TTC549 (cell line): ENCODE measurements around the gene BAIAP2.

Experiments
- FAIRE-seq: peaks from 2 replicates; lab custom pipeline; 2012; peaks lifted over from hg19 to GRCh38; lab: Jason Lieb, UNC

Gene BAIAP2

DNA sequence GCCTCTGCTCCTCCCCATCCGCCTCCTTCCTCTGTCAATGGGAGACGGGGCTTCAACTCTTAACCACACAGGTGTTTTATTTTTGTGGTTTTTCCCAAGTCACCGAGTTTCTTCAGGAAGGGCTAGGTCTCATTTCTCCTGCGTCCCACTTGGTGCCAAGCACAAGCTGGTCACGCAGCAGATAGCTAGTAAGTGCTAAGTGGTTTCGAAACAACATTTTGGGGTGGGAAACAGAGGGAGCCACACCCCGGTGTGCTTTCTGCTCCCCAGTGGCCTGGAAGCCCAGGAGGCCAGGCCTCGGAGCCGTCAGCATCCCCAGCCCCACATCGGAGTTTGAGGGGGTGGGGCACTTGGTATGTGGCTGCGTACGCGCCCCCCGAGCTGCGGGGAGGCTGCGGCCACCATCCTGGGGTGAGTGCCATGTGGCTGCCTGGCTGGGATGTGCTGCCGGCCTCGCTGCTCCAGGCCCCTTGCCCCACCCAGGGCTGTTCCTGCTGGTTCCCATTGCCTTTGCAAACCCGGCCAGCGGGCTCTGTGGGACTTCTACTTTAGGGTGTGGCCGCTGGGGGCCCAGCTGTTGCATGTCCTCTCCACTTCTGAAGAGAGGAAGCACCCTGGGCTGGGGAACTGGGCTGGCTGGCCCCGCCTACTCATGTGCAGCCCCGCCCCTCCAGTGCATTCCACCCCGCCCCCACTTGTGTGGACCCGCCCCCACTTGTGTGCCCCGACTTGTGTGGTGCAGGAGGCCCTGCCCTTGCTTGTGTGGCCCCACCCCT lies 55.6 kb downstream of the BAIAP2 start:
- no peak for FAIRE-seq

DNA sequence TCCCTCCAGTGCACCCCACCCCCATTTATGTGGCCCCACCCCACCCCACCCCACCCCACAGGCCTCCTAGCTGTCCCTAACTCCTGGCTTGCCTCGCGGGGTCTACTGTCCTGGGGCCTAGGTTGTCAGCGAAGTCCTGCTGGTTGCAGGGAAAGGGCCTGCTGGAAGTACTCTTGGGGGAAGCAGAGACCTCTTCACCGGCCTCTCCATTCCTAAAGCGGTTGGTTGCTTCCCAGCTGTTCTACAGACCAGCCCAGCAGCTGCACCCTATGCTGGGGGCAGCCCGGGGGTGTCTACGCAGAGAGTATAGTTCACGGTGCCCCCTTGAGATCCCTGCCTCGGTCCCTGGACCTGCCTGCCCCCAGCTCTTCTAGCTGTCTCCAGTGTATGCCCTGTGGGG lies 56.2 kb downstream of the BAIAP2 start:
- FAIRE-seq = no peak

DNA sequence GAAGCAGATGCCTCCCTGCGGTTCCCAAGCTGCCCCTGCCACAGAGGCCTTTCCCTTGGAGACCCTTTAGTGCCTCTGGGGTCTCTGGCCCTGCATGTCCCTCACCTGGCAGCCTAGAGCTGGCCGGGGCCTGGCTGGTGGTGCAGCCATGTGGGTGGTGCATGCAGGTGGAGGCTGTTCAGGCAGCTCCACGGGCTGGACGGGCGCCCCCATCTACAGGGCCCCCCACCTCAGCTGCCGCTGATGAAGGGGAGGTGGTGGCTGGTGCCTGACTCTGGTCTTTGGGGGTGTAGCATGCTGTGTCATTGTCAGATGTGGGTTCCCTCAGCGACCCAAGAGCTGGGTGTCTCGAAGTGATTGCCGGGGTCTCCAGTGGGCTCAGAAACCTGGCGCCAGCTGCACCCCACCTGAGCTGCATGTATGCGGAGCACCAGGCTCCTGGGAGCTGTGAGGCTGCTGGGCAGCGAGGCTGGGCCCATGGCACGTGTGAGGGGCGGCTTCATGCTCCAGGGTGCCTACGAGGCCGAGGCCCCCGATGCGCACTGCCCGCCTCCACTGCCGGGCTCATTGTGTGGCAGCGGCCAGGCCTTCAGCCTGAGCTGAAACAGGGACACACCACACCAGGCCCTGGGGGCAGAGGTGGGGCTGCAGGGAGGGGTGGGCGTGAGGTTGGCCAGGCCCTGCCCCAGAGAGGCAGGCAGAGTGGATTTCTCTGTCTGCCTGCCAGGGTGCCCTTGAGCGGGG lies 57.0 kb downstream of the BAIAP2 start:
- no peak for FAIRE-seq

DNA sequence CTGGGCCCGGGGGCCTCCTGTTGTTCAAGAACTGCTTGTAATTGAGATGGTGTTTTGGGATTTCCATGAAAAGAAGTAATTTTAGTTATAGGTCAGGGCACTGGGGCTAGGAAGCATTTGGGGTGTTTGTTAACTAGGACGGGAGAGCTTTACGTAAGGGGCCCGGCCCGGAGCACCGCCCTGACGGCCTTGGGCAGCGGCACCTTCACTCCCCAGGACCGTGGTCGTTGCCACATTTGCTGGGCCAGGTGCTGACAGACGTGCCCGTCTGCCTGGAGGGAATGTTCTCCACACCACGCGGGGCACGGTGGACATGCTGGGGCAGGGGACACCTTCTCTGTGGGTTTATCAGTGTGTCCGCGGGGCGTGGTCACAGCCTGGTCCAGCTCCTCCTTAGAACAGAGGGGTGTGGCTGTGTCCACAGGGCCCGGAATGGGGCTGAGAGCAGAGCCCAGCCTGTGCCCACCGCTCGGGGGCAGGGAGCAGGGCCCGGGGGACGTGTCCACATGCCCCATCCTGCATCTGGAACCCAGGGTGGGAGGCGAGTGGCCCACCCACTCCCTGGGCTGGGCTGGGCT lies 57.7 kb downstream of the BAIAP2 start:
- FAIRE-seq = no peak

DNA sequence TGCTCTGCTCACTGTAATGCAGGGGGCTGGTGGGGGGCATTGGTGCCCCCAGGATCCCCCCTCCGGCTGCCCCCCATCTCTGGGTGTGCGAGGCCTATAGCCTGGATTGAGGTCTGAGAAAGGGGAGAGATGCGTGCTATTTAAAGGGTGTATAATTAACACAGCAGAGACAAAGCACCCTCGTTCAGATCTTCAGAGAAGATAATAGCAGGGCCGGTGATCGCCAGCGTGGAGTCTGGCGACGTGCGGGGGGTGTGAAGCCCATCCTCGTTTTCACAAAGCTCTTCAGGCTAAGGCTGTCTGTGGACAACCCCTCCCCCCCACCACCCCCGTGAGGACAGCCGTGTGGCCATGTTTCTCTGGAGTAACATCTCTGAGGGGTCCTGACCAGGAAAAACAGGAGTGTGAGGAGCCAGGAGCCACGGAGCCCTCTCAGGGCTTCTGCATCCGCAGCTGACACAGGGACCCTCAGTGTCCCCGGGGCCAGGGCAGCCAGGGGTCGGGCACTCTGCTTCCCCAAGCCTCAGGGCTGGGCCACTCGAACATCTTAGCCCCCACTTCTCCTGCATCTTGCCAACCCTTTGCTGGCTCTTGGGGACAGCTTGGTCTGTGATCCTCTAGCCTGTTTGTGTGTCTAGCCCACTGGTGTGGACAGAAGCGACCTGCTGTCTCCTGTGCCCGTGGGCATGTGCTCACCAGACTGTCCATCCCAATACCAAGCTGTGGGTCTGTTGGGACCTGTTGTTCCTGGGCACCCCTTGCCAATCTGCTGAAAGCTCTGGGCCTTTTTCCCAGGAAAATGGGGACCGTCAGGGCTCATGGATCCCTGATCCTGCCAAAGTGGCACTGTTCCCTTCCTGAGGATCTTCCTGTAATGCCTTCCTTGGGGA lies 58.9 kb downstream of the BAIAP2 start:
- FAIRE-seq = no peak

DNA sequence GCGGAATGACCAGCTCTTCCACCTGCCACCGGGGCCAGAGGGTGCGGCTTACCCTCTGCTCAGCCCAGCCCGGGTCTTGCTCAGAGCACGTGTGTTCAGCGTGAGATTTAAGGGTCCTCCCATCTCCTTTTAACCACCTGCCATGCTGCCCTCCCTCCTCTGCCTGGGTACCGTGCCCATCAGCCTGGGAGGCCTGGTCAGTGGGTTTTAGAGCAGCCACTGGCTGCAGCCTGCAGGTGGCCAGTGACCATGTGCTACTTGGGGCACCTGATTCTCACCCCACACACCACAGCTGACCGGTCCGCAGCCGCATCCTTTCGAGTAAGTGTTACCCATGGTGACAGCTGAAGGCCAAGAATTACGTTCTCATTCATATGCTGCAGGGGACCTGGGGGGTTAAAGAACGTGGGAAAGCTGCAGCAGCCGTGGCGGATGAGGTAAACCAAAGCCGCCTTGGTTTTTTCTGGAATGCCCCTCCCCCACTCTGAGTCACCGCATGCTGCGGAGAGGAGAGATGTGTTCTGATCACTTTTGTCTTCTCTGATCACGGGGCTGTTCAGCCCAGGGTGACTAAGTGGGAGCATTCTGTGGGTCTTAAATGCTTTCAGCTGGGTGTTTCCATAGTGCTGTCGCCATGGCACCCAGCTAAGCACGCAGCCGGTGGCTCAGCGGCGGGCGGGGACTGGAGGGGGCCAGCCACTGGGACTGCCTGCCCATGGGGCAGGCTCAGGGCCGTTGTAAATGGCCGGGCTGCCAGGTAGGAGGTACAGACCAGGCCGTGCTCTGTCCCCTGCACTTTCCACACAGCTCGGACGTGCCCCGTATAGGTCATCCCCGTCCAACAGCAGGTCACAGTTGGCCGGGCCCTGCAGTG lies 59.8 kb downstream of the BAIAP2 start:
- no peak for FAIRE-seq

DNA sequence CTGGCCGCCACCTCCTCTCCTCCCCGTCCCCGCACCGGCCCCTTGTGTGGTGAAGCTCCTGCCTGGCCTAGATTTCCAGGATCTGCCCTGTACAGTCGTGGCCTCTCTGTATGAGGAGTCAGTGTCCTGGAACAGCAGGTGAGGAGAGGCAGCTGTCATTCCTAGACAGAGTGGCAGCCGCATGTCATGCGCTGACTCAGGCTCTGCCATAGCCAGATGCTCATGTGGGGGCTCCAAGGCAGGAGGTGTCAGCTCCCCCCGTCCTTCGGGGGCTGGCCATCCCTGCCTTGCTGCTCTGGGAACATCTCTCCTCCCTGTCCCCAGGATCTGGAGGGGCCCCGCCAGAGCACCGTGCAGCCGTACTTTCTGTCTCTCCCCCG lies 60.4 kb downstream of the BAIAP2 start:
- no peak for FAIRE-seq

DNA sequence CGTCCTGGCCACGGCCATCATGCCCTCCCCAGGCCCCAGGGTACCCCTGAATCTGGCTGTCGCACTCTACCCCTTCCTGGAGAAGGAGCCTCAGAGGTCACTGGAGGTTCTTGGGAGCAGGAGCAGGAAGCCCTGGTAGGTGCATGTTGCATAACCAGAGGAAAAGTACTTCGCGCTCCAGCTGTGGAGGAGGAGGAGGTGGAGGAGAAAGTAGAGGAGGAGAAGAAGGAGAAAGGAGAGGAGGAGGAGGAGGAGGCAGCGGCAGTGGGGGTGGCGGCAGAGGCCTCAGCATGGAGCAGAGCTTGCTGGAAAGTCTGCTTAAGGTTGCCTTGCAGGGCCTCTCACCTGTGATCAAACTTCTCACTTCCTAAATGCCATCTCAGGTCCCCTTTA lies 61.8 kb downstream of the BAIAP2 start:
- no peak for FAIRE-seq

DNA sequence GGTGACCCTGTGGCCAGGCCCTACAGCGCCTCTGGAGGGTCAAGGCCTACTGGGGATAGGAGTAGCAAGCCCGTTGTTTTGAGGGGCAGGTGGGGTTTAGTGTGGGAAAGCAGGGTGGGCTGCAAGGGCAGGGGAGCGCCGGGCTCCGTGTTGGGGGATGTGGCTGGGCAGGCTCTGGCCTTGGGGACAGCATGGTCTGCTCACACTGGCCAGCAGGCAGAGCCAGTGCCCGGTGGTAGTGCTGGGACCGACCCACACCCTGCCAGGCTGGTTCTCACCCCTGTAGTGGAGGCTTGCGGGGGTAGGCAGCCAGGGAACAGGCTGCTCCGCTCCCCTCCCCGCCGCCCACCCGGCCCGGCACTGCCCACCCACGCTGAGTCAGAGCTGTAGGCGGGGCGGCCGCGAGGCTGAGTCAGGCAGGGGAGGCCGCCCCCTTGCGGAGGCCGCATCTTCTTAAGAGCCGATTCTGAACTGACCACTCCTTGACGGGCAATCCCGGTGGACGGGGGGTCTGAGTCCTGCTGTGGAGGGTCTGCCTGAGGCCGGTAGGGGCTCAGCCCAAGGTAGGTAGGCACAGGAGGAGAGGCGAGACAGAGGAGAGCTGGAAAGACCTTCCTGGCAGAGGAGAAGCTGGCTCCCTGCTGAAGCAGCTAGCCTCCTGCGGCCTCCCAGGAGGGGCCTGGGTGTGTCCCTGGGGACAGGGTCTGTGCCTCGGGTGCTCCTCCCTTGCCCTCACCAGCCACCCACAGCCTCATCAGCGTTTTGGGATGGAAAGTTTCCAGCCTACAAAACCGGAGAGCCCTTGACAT lies 62.4 kb downstream of the BAIAP2 start:
- FAIRE-seq = no peak

DNA sequence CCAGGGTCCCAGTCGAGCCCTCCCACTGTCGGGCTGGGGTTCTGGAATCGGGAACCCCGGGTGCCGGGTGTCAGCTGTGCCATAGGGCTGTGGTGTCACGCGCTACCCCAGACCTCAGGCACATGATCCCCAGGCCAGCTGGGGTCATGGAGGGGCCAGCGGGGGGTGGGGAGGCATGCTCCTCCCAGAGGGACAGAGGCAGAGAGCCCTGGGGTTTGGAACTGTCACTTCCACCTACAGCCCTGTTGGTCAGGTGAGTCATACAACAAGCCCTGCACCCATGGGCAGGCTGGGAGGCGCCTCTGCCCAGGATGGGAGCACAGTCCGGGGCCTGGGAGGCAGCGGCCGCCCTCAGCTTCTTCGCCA lies 63.0 kb downstream of the BAIAP2 start:
- no peak for FAIRE-seq

DNA sequence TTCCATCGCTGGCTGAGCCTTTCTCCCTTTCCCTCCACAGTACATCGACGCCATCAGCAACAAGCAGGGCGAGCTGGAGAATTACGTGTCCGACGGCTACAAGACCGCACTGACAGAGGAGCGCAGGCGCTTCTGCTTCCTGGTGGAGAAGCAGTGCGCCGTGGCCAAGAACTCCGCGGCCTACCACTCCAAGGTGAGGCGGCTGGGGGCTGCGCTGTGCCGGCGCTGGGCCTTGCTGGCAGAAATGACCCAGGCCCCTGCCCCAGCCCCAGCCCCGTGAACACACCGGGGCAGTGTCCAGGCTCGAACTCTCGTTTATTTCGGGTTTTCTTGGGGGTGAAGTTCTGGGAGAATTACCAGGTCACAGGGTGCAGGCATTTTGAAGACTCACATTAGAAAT lies 64.9 kb downstream of the BAIAP2 start:
- FAIRE-seq = no peak

DNA sequence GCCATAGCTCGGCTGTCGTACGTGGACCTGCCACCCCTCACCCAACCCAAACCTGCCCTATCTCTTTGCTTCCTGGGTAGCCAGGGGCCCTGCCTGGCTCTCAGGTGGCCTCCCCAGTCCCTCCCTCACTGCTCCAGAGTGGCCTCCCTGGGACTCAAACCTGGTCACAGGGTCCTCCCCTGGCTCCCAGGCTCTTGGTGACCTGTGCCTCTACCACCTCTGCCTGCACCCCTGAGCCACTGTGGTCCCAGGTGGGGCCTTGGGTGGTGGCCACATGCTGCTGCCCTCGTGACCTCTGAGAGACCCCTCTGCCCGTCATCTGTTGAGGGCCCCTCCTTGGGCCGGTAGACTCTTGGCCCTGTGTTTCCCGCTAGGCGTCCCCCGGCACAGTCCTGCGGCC lies 65.7 kb downstream of the BAIAP2 start:
- no peak for FAIRE-seq

DNA sequence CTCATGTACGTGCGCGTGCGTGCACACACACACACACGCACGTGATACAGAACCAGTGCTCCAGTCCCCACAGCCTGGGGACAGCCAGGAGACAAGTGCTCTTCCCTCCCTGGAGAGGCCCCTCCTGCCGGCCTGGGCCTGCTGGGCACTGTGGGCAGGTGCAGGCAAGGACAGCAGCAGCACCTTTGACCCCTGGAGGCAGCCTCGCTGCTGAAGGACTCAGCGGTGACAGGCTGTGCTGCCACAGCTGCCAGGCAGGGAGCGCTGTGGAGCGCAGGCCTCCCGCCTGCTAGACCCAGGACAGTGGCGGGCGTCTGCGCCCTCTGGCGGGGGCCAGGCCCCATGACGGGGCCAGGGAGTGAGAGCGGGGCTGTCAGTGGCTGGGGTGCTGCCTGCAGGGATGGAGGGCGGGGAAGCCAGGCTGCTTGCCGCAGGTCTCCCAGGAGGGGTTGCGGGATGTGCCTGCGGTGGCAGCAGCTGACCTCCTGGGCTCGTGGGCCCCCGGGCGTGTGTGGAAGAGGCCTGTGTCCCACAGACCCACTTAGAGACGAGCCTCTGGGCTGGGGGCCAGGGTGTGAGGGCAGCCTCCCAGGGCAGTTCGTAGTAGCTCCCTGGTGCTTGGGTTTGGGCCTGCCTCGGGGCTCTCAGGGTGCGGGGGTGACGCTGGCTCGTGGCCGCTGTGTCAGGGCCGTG lies 66.8 kb downstream of the BAIAP2 start:
- no peak for FAIRE-seq

DNA sequence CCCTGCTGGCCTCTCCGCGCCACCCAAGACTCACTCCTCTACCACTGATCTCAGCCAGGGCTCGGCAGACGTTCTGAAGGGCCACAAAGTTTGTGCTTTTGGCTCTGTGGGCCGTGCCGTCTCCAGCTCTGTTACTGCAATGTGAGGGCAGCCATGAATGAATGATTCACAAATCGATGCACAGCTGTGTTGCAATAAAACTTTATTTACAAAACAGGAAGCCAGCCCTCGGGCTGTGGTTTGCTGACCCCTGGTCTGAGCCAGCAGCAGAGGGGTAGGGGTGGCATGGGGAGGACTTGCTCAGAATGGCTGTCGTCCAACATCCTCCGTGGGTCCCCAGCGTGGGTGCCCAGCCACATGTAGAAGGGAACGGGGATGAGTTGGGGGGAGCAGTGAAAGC lies 67.4 kb downstream of the BAIAP2 start:
- FAIRE-seq = no peak

DNA sequence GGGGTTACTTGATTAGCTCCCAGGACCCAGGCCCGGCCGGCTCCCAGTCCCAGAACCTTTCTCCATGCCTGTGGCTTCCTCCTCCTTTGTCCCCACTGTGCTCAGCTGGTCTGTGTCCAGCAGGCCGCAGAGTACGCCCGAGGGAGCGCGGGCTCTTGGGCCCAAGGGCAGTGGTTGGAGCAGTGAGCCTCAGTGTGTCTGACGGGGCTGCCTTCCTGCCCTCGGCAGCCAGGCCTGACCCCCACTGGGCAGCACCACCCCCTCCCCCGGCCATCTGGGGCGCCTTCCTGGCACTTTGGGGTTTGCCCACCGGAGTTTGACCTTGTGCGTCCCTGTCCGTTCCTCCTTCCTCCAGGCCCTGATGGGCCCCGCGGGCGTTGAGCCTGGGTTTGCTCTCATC lies 67.9 kb downstream of the BAIAP2 start:
- no peak for FAIRE-seq

DNA sequence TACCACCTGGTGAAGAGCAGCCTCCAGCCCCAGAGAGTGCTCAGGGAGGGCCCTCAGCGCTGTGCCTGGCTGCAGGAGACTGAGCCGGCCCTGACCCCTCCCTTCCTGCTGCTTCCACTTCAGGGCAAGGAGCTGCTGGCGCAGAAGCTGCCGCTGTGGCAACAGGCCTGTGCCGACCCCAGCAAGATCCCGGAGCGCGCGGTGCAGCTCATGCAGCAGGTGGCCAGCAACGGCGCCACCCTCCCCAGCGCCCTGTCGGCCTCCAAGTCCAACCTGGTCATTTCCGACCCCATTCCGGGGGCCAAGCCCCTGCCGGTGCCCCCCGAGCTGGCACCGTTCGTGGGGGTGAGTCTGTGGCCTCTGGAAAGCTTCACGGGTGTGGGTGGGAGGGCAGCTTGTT lies 68.4 kb downstream of the BAIAP2 start:
- no peak for FAIRE-seq

DNA sequence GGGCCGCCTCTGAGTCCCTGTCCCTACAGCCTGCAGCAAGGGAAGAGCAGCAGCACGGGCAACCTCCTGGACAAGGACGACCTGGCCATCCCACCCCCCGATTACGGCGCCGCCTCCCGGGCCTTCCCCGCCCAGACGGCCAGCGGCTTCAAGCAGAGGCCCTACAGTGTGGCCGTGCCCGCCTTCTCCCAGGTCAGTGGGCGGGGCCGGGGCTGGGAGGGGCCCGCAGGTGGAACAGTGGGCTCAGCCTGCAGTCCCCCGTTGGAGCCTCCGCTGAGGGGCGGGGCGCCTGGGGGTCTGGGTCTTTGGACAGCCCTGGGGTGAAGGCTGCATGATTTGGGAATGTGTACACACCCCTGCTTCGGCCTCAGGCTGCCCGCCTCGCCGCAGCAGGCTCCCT lies 71.8 kb downstream of the BAIAP2 start:
- FAIRE-seq = no peak

DNA sequence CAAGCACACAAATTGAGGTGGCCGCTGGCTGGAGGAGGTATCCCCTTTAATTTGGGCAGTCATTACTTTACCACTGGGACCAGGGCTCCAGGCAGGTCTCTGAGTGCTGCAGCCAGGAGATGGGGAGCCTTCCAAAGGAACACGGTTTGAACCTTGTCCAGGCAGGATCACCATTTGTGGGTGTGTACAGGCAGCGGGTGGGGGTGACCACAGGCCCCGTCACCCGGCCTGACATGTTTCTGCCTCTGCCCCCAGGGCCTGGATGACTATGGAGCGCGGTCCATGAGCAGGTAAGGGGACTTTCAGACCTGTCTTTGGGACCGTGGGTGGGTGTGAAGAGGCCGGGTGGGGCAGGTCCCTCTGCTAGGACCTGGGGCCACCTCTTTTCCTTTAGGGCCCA lies 73.3 kb downstream of the BAIAP2 start:
- no peak for FAIRE-seq

DNA sequence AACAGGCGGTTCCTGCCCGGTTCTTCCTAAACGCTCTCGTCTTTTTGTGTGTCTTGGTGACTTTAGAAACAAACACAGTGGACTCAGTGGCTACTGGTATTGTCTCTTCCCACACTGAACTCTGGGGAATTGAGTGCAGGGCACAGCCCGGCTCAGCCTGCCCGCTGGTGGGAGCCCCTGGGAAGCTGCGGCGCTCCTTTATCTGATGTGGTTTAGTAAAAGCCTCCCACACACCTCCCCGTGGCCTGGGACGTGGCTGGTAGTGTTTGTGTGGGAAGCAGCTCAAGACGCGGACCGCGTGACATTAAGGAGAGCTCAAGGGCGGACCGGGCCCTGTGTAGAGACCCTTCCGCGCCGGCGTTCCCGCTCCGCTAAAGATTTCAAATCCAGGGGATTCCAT lies 75.0 kb downstream of the BAIAP2 start:
- no peak for FAIRE-seq

DNA sequence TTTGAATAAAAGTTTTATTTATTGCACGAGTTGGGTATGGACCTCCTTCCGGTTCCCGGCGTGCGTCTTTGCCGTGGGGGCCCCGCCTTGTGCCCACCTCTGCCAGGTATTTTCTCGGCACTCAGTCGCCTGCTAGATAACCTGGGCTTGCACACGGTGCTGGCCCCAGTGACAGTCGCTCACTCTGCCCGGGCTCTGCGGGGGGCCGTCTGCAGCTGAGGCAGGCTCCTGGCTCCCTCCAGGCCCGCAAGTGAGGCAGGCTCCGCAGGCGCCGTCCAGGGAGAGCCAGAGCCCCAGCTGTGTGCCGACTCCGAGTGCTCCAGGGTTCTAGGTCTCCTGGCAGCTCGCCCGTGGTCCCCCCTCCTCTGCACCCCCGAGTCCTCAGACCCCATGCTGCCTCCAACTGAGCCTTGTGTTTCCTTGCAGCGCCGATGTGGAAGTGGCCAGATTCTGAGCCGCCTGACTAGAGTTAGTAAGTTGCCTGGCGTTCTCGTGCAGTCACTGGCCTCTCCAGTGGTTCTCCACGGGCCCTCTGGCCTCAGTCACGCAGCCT lies 75.6 kb downstream of the BAIAP2 start:
- no peak for FAIRE-seq
